NCI-H2107 (cell line): ENCODE measurements around the gene TSPAN1.
"Not testable (repeated sequence)": the region's sequence is repeated elsewhere in the genome, so short reads cannot be mapped to it uniquely, and the experiment has no call there.

Experiments
- DNase-seq: peaks from one replicate; lab custom pipeline; 2025; lab: John Stamatoyannopoulos, UW

TSPAN1 gene

DNA sequence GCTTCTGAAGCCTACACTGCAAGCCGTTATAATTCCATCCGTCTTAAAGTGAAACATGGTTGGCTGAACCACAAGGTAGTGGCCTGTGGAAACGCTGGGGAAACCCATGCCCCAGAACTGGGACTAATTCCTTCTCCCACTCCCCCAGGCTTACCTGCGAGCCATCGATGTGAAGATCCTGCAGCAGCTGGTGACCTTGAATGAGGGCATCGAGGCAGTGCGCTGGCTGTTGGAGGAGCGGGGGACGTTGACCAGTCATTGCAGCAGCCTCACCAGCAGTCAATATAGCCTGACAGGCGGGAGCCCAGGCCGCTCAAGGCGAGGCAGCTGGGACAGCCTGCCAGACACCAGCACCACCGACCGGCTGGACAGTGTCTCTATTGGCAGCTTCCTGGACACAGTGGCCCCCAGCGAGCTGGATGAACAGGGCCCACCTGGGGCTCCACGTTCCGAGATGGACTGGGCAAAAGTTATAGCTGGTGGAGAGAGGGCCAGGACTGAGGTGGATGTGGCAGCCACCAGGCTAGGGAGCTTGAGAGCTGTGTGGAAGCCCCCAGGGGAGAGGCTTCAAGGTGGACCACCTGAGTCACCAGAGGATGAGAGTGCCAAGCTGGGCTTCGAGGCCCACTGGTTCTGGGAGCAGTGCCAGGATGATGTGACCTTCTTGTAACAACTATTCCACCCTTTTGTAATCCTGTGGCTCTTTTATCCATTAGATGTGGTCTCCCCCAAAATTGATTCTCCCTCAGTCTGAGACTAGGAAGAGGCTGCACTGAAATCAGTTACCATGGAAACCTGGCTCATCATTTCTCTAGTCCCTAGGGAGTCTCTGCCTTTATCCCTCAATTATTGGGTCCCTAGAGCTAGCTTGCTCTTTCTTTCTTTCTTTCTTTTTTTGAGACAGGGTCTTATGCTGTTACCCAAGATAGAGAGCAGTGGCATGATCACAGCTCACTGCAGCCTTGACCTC, 44.9 kb downstream of the TSPAN1 start:
- DNase-seq, result no peak

- no peak for DNase-seq
Observed at GRCh38 chr1:46220808-46221207, 45.9 kb downstream of the TSPAN1 start.

- DNase-seq, result no peak
Observed at GRCh38 chr1:46221749-46222148, 46.9 kb downstream of the TSPAN1 start.

DNA sequence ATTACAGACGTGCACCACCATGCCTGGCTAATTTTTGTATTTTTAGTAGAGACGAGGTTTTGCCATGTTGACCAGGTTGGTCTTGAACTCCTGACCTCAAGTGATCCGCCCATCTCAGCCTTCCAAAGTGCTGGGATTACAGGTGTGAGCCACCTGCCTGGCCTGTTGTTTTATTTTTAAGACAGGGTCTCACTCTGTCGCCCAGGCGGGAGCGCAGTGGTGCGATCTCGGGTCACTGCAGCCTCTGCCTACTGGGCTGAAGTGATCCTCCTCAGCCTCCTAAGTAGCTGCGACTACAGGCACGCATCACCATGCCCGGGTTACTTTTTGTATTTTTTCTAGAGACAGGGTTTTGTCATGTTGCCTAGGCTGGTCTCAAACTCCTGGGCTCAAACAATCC, 48.2 kb downstream of the TSPAN1 start:
- DNase-seq, result not testable (repeated sequence)

DNA sequence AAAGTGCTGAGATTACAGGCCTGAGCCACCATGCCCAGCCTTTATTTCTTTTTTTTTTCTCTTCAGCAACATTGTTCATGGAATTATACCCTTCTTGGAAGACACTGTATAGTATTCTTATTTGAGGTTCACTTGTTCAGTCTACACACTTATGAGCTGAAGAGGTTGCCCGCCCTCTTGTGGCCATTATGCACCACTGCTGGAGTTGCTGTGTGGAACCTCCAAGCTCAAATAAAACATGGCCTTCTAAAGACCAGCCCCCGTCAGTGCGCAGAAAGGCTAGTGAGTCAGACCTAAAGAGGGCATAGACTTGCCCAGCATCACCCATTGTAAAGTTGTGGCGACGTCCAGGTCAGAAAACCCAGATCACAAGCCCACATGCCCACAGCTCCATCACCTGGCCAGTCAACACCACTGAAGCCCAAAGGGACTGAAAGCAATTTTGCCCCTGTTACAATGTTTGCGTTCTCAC, 48.6 kb downstream of the TSPAN1 start:
- DNase-seq, result peak; percentile 86

DNA sequence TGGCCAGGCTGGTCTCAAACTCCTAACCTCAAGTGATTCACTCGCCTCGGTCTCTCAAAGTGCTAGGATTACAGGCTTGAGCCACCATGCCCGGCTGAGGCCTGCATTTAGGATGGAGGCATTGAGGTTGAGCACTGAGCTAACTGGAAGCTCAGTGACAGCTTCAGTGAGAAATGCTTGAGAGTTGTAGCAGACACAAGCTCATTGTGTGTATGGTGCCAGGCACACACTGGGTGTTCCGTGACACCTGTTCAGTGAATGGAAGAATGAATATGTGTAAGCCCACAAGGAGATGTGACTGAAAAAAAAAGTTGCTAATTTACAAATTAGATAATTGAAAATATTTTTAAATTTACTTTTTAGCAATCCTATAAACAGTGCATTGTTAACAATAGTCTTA, 50.1 kb downstream of the TSPAN1 start:
- no peak for DNase-seq

DNA sequence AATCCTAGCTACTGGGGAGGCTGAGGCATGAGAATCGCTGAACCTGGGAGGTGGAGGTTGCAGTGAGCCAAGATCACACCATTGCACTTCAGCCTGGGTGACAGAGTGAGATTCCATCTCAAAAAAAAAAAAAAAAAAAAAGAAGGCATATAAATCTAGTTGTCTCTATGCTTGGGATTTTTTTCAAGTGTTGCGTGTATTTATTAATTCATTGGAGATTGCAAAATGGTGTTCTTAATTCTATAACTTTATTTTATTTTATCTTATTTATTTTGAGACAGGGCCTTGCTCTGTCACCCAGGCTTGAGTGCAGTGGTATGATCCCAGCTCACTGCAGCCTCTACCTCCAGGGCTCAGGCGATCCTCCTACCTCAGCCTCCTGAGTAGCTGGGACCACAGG, 56.3 kb downstream of the TSPAN1 start:
- DNase-seq, result not testable (repeated sequence)
